HEK293T (cell line): ENCODE results near the gene JAM2.

Experiments
- ARNT ChIP-seq: fragments of 450-650 bp; IDR thresholded peaks from 2 replicates; pipeline ENCODE4 v1.6.1; 2017; ENCODE audit warnings: mild to moderate bottlenecking
- CTBP1 ChIP-seq: fragments of 450-650 bp; IDR thresholded peaks from 2 replicates; pipeline ENCODE4 v1.6.1; 2016; ENCODE audit warnings: borderline replicate concordance
- ELF4 ChIP-seq: fragments of 450-650 bp; IDR thresholded peaks from 2 replicates; pipeline ENCODE4 v1.6.1; 2017; ENCODE audit warnings: antibody characterized with exemption
- FOXM1 ChIP-seq: fragments of 450-650 bp; IDR thresholded peaks from 2 replicates; pipeline ENCODE4 v1.6.1; 2017; ENCODE audit warnings: mild to moderate bottlenecking, borderline replicate concordance
- HDGF ChIP-seq: fragments of 450-650 bp; IDR thresholded peaks from 2 replicates; pipeline ENCODE4 v1.6.1; 2017; ENCODE audit warnings: antibody characterized with exemption, borderline replicate concordance
- SUZ12 ChIP-seq: fragments of 450-650 bp; IDR thresholded peaks from 2 replicates; pipeline ENCODE4 v1.6.1; 2016; ENCODE audit warnings: mild to moderate bottlenecking
- TARDBP ChIP-seq: fragments of 450-650 bp; IDR thresholded peaks from 2 replicates; pipeline ENCODE4 v1.6.1; 2016

DNA sequence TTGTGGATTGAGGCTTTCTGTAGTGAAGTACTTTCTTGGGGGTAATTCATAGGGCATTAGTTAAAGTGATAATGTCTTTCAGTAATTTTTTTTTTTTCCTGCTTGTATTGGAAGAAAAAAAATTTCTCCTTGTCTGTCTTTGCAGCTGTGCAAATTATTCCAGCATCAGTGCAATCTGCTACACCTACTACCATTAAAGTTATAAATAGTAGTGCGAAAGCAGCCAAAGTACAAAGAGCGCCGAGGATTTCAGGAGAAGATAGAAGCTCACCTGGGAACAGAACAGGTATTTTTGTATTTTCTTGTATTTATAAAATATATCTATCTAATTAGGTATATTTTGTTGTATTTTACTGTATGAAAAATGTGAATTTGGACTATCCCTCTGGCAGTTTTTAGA is 125.0 kb downstream of the JAM2 start:
- TF ChIP-seq FOXM1 (no peak), CTBP1 (no peak), SUZ12 (no peak), TARDBP (no peak), ELF4 (no peak), ARNT (no peak), HDGF (no peak)
